Gastroesophageal sphincter (tissue), 3 donors: ENCODE measurements around the gene GPR141.

ENCODE experiments used
- CTCF ChIP-seq, 4 experiments: fragments of 200-600 bp in 2 of 4; fragments of 450-650 bp in 2 of 4; sonication (generic) in 1 of 4; IDR thresholded peaks; one replicate each; pipeline ENCODE4 v1.5.1; 2017 to 2019; ENCODE audit warnings: antibody characterized with exemption in 4 of 4, mild to moderate bottlenecking in 2 of 4, moderate library complexity in 2 of 4
- EP300 ChIP-seq: sonication (generic); formaldehyde crosslinking; IDR thresholded peaks from one replicate; pipeline ENCODE4 v1.6.1; 2017; ENCODE audit warnings: antibody characterized with exemption, mild to moderate bottlenecking

DNA sequence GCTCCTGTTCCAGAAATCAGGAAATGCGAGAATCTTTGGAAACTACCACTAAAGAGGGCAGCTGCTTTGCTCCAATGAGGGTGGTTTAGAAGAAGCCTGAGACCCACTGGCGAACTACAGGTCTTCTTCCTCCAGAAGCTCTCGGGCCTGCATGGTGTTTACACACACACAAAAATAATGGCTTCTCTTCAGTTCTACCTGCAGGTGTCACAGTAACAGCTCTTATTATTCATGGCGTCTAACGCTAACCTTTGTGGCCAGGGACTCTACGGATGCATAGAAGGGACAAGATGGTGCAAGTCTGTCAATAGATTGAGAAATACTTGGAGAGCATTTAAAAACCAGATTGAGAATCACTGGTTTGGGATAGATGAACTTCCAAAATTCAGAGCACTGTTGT is 22.4 kb downstream of the GPR141 start:
- TF ChIP-seq EP300: no peak
- TF ChIP-seq CTCF (IDR thresholded peaks at IDR 0.05): no peak
